Gastrocnemius medialis (tissue), 4 donors: ENCODE data around the gene POLR3B.

Experiments used
- POLR2A ChIP-seq, 2 donors: fragments of 450-650 bp; IDR thresholded peaks; one replicate each; pipeline ENCODE4 v1.6.1; 2017; ENCODE audit warnings: antibody characterized with exemption in 2 of 2, mild to moderate bottlenecking in 2 of 2, moderate library complexity in 2 of 2
- TF ChIP-seq, protein P1 (sequence below), 5 experiments: fragments of 450-650 bp in 3 of 5; fragments of 200-600 bp in 2 of 5; sonication (generic) in 2 of 5; IDR thresholded peaks in 4 of 5; conservative IDR thresholded peaks in 1 of 5; 1 replicate in 4 of 5; 2 replicates in 1 of 5; pipeline ENCODE4 v1.5.1; 2016 to 2019; ENCODE audit warnings: antibody characterized with exemption in 5 of 5, mild to moderate bottlenecking in 3 of 5, moderate library complexity in 3 of 5

DNA sequence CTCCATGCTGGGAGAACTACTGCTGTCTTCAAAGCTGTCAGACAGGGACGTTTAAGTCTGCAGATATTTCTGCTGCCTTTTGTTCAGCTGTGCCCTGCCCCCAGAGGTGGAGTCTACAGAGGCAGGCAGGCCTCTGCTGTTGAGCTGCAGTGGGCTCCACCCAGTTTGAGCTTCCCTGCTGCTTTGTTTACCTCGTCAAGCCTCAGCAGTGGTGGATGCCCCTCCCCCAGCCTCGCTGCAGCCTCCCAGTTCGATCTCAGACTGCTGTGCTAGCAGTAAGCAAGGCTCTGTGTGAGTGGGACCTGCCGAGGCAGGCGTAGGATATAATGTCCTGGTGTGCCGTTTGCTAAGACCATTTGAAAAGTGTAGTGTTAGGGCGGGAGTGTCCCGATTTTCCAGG, 193.9 kb downstream of the POLR3B start:
- TF ChIP-seq, protein P1, sequence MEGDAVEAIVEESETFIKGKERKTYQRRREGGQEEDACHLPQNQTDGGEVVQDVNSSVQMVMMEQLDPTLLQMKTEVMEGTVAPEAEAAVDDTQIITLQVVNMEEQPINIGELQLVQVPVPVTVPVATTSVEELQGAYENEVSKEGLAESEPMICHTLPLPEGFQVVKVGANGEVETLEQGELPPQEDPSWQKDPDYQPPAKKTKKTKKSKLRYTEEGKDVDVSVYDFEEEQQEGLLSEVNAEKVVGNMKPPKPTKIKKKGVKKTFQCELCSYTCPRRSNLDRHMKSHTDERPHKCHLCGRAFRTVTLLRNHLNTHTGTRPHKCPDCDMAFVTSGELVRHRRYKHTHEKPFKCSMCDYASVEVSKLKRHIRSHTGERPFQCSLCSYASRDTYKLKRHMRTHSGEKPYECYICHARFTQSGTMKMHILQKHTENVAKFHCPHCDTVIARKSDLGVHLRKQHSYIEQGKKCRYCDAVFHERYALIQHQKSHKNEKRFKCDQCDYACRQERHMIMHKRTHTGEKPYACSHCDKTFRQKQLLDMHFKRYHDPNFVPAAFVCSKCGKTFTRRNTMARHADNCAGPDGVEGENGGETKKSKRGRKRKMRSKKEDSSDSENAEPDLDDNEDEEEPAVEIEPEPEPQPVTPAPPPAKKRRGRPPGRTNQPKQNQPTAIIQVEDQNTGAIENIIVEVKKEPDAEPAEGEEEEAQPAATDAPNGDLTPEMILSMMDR (IDR thresholded peaks at IDR 0.05 in 4 of 5, conservative IDR thresholded peaks at IDR 0.05 in 1 of 5) = no peak
- no peak for TF ChIP-seq POLR2A (IDR thresholded peaks at IDR 0.05)
